ENCODE results near the gene SASH1.

The SASH1 gene

GRCh38 chr6:148398244-148398643, 55.6 kb downstream of the SASH1 start:
- in situ Hi-C loops (cut with HindIII; ENCODE audit: low sequenced_read_pairs) = no loop called here

DNA sequence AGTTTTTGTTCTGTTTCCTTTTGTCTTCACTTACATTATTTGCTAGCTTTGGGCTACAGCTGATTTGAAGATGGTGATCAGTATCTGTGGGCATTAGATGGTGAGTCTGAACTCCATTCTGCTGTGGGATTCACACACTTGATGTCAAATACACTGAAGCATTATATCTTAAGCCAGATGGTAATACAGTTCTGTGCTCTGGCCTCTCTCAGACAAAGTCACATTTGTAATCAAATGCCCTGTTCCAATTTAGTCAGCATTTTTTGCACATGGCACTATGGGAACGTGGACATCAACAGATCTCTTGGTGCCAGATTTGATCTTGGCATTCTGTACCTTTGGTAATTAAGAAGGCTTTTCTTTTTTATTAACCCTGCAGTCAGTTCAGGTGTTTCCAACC, 56.0 kb downstream of the SASH1 start:
- in situ Hi-C loops (cut with HindIII; ENCODE audit: low sequenced_read_pairs) = no loop called here

GRCh38 chr6:148401571-148401970, 58.9 kb downstream of the SASH1 start:
- in situ Hi-C loops (cut with HindIII; ENCODE audit: low sequenced_read_pairs) = no loop called here

DNA sequence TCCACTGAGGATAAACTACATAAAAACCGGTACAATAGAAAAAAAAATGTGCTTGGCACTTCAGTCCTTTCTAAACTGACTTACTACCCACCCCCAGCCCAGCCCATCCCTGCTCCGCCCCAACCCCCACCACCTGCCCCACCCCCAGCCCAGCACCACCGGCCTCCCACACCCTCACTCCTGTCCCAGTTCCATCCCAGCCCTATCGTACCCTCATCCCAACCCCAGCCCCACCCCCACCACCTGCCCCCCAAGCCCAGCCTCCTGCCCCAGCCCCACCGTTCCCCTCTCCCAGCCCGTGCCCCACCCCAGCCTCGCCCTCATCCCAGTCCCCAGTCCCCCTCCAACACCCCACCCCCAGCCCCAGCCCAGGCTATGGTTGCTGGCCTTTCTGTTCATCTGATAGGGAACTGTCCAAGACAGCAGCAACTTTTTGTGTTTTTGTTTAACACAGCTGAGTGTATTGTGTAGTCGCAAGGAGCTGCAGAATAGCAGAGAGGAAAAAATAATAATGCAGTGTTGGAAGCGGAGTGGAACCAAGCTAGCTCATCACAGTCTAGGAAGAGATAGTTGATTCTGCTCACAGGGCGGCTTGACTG, 61.9 kb downstream of the SASH1 start:
- in situ Hi-C loops (cut with HindIII; ENCODE audit: low sequenced_read_pairs) = no loop called here

DNA sequence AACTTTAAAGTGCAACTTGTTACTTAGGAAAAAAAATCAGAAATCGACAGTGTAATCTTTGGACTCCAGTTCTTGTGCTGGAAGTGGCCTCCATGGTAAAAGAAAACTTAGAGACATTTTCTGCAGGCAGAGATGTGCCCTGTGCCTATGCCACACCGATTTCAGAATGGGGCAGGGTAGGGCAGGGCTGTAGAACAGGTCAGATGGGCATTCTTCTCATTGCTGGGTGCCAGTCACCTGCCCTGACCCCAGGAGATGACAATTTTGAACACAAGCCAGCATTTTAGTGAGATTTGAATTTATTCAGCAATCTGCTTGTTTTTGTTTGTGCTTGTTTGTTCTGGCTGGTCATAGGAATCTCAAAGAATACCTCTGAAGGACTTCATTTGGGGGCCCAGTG, 63.3 kb downstream of the SASH1 start:
- in situ Hi-C loops (cut with HindIII; ENCODE audit: low sequenced_read_pairs) = no loop called here

- in situ Hi-C loops (cut with HindIII; ENCODE audit: low sequenced_read_pairs) = no loop called here
Observed at GRCh38 chr6:148406579-148407371, 64.1 kb downstream of the SASH1 start.

- in situ Hi-C loops (cut with HindIII; ENCODE audit: low sequenced_read_pairs) = no loop called here
Observed at GRCh38 chr6:148407372-148407771, 64.7 kb downstream of the SASH1 start.

GRCh38 chr6:148413321-148414091, 70.9 kb downstream of the SASH1 start:
- in situ Hi-C loops (cut with HindIII; ENCODE audit: low sequenced_read_pairs) = loop anchor here (10.0 kb wide), 1 partner anchor 49 kb away; no protein-coding TSS in a partner anchor

GRCh38 chr6:148414092-148414489, 71.5 kb downstream of the SASH1 start:
- in situ Hi-C loops (cut with HindIII; ENCODE audit: low sequenced_read_pairs) = loop anchor here (10.0 kb wide), 1 partner anchor 49 kb away; no protein-coding TSS in a partner anchor

DNA sequence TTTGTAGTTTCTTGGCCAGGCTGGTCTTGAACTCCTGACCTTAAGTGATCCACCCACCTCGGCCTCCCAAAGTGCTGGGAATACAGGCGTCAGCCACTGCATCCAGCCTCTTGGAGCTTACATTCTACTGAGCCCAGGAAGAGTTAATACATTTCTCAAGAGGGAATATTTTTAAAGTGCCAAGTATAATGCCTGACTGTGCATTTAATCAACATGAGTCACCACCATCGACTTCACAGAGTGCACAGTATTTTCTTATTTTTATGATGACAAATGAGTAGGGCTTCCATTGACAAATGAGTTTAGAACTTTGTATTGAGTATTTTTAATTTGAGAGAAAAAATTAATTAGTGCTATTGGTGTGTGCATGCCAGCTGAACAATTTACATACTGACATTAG, 72.2 kb downstream of the SASH1 start:
- in situ Hi-C loops (cut with HindIII; ENCODE audit: low sequenced_read_pairs) = loop anchor here (10.0 kb wide), 1 partner anchor 50 kb away; no protein-coding TSS in a partner anchor

GRCh38 chr6:148415511-148416260, 73.0 kb downstream of the SASH1 start:
- in situ Hi-C loops (cut with HindIII; ENCODE audit: low sequenced_read_pairs) = loop anchor here (10.0 kb wide), 1 partner anchor 51 kb away; no protein-coding TSS in a partner anchor

DNA sequence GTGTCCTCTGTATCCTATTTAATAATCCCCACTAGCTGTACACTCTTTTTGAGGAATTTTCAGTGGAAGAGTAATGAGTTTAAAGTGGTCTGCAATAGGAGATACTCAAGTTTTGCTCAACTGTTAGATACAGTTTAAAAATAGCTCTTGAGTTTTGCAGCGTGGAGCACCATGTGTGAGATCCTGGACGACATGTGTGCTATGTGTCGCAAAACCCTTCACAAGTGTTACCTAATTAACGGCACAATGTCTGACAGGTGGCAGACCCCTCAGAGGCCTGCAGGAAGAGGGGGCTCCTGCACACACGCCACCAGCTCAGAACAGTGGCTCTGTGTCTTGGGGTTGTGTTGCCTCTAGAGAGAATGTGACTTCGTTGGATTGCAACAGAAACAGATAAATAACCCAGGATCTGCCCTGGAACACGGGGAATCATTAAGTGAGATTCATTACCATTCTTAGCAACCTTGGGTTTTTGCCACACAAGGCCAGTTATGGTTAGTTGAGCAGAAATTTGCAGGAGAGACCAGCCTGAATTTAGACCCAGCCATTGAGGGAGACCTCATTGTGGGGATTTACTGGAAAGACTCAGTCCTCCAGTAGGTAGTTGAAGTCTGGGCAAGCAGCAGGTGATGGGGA, 73.8 kb downstream of the SASH1 start:
- in situ Hi-C loops (cut with HindIII; ENCODE audit: low sequenced_read_pairs) = loop anchor here (10.0 kb wide), 1 partner anchor 52 kb away; no protein-coding TSS in a partner anchor

DNA sequence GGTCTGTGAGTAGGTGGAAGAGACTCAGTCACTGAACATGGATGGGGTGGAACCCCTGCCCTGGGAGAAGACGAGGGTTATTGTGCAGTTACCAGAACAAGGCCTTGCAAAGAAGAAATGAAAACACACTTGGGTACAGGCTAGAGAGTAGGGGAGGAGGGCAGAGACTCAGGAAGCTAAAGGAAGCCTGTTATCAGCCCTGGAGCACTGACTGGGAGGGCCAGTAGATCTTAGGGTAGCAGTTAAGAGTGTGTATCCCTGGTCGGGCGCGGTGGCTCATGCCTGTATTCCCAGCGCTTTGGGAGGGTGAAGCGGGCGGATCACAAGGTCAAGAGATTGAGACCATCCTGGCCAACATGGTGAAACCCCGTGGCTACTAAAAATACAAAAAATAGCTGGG, 74.4 kb downstream of the SASH1 start:
- in situ Hi-C loops (cut with HindIII; ENCODE audit: low sequenced_read_pairs) = loop anchor here (10.0 kb wide), 1 partner anchor 52 kb away; no protein-coding TSS in a partner anchor

DNA sequence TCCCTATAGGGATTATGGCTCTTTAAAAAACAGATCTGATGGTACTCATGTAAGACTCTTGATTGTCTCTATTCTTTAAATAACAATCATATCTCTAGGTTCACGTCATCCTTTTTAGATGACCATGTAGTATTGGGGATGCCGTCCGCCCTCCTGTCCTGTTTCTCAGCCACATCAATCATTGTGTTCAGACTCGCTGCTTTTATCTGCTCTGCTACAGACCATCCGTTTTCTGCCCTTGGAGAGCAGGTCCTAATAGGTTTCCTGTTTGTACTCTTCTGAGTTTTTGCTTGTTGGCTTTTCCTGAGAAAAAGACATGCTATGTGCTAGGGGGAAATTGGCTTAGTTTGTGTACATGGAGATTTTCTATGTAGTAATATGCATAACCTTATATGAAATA, 76.8 kb downstream of the SASH1 start:
- in situ Hi-C loops (cut with HindIII; ENCODE audit: low sequenced_read_pairs) = loop anchor here (10.0 kb wide), 1 partner anchor 55 kb away; no protein-coding TSS in a partner anchor

GRCh38 chr6:148422085-148422484, 79.4 kb downstream of the SASH1 start:
- in situ Hi-C loops (cut with HindIII; ENCODE audit: low sequenced_read_pairs) = no loop called here

DNA sequence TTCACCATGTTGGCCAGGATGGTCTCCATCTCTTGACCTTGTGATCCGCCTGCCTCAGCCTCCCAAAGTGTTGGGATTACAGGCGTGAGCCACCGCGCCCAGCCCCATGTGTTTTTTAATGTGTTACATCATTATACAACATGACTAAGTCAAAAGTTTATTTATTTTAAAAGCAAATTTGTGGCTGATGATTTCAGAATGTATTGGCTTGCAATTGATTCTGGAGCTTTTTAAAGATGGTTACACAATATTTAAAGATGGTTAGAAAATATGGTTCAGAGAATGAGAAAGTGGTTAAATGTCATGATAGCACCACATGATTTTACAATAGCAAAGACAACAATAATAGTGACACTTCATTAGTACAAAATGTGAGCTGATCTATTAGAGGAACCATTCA, 80.5 kb downstream of the SASH1 start:
- in situ Hi-C loops (cut with HindIII; ENCODE audit: low sequenced_read_pairs) = no loop called here

DNA sequence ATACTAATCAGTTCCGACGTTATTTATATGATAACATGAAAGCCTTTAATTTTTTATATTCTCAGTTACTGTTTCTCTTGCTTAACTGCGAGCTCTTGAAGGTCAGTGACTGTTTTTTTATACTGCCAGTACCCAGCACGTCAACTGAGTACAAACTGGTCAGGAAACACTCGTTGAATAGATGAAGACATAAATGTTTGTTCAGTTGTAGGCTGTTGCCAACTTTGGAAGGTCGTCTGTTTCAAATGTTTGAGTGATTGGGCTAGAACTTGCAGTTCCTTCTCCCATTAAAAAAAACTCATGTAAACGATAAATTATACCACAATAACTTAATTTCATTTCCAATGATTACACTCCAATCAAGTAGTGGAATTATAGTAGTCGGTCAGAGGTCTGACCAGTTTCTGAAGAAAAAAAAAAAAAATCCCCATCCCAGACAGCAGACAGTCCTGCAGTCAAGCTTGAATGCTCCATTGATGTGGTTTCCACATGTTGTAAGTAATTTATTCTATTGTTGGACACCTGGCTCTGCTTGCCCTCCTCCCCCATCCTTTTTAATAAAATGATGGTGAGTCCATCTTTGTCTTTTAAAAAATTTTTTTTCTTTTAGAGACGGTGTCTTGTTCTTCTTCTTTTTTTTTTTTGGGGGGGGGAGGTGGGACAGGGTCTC, 81.1 kb downstream of the SASH1 start:
- in situ Hi-C loops (cut with HindIII; ENCODE audit: low sequenced_read_pairs) = no loop called here

GRCh38 chr6:148425443-148425842, 82.8 kb downstream of the SASH1 start:
- in situ Hi-C loops (cut with HindIII; ENCODE audit: low sequenced_read_pairs) = no loop called here

- in situ Hi-C loops (cut with HindIII; ENCODE audit: low sequenced_read_pairs) = no loop called here
Observed at GRCh38 chr6:148426317-148426977, 83.8 kb downstream of the SASH1 start.
